HG03039 (cell line): ENCODE measurements around the gene CPNE6.

Experiments used
- ATAC-seq: cut with Tn5 transposase; IDR thresholded peaks from one replicate; pipeline ENCODE4 v1.9.1; 2021; ENCODE audit warnings: mild to moderate bottlenecking, moderate library complexity; ENCODE audit not compliant: unreplicated experiment

The CPNE6 gene

GRCh38 chr14:24126939-24127338 lies 55.6 kb downstream of the CPNE6 start:
- no peak for ATAC-seq

GRCh38 chr14:24127673-24128072 lies 56.3 kb downstream of the CPNE6 start:
- ATAC-seq, result no peak
